CD4-positive, alpha-beta T cell treated with Interleukin-17A for 1 hour (primary cell): ENCODE data around the gene P3H2.

Experiments used
- DNase-seq: peaks from one replicate; pipeline ENCODE4 v3.0.0-alpha.2; 2020

P3H2 gene

DNA sequence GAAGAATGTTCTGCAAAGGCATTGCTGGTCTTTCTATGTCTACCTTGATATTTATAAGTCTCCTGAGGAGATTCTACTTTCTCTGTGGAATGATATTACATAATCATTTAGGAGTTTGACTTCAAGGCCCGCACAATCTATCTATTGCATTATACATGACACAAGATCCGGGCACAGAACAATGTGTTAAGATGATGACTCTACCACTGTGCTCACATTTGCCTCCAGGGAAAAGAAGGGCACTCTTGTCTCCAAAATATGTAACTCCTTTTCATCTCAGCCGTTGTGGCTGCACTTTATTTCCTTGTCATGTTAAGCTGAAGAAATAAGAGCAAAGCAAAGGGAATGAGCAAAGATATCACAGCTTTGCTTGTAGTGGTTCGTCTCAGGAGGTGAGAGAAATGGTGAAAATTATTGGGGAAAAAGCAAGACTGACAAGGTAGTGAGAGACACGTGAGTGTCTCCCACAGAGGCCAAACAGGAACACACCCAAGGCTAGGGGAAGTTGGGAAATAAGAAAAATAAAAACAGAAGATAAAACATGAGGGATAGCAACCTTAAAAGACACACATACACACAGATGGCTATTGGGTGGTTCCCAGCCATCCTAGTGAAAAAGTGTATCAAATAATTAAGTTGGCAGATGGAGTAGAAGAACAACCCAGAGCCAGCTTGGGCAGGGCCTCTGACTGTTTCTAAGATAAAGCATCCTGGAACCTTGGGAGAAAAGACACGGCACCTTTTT lies 184.3 kb downstream of the P3H2 start:
- DNase-seq = no peak

DNA sequence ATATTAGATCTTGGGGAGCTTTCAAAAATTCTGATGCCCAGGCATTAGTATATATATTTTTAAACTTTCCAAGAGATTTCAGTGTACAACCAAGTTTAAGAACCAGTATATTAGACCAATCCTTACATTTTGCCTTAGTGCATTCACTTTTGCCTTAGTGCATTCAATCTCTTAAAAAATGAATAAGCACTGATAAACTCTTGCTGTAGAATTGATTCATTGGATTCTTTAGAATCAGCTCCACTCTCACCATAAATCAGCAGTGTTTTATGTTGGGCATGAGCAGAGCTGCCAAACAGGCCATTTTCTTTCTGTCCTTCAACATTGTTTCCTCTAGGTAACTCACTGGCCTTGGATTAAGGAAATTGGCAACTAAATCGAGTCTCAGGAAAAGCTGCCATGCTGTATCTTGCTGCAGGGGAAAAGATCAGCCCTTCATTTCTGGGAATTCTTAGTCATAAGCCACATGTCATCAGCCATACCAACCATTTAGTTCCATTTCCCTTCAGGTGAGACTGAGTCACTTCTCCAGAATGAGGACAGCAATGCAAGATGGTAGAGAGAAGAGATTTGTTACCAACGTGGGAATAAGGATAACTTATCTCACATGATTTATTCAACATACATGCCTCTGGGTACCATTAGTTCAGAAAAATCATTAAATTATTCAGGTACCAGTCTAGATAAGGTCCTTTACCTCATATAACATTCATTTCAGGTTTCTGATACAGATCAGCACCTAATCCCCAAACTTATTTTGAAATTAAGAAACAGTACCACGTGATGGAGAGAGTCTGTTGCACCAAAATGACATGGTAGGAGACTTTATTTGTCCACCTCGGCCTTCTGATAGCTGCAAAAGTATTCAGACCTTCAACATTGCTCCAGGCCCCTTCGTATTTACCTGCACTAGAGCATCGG lies 192.5 kb downstream of the P3H2 start:
- DNase-seq = no peak

DNA sequence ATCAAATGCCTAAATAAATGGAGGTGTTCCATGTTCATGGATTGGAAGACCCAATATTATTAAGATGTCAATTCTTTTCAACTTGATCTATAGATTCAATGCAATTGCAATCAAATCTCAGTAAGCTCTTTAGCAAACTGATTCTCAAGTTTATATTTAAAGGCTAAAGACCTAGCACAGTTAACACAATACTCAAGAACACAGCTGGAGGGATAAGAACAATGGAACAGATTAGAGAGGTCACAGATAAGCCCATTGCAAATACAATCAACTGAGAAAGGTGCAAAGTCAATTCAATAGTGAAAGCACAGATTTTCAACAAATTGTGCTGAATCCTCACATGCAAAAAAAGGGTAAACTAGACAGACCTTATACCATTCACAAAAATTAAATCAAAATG lies 198.9 kb downstream of the P3H2 start:
- no peak for DNase-seq

DNA sequence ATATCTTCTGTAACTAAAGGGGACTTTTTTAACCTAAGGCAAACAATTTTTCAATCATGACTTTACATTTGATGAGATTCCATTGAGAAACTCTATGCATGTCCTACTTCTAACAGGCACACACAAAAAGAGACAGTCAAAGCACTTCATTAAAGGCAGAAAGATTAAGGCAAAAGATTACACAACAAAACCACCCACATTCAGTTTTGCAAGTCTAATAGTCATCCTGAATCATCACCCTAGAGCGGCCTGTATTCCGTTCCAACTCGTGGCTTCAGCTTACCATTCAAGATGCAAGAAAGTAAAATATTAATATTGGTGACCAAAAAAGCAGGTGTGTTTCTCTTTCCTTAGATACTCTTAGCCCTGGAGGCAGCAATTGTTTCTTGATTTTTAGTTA lies 205.9 kb downstream of the P3H2 start:
- DNase-seq = no peak

DNA sequence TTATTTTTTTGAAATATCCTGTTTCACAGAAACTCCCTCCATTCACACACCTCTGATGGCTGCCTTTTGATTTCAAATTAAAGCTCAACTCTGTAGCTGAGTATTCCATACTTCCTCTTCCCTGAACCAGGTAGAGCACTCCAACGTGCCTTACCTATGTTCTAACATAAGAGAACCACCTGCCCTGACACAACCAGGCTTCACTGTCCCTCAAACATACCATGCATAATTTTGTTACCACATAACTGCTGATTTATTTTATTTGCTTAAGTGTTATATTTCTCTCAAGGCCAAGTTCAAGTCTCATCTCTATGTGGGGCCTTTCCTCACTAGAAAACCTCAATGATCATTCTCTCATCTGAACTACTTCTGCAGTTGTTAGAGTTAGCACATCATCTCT lies 209.7 kb downstream of the P3H2 start:
- DNase-seq = no peak

DNA sequence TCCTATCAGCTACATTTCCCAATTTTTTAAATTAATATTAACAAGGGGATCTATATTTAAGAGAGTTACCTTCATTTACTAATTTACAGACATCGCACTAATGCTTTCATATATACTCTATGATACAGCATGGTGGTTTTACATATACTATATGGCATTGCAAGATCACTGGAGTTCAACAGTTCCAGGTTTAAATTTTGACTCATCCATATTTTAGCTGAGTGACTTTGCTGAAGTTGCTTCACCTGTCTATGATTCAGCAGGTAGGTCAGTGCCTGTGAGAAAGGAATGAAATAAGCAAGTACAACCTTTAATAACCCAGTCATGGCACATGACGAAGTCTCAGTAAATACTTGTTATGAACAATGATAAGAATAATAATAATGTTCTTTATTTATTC lies 211.1 kb downstream of the P3H2 start:
- no peak for DNase-seq

DNA sequence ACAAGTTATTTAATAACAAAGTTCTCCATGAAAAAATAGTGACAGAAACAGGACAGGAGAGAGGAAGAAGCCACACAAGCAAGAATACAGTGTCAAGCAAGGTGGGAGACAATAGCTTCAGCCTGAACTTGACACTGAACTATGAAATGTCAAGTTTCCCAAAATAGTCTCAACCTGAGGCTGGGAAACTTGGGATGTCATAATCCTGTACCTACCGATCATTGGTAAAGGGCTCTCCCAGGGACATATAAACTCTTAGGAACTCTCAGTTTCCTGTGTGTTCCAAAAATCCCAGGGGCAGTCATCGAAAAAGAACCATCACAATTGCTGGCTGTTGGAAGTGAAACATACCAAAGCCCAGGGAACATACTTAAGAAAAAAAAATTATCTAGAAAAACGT lies 211.6 kb downstream of the P3H2 start:
- DNase-seq = no peak

DNA sequence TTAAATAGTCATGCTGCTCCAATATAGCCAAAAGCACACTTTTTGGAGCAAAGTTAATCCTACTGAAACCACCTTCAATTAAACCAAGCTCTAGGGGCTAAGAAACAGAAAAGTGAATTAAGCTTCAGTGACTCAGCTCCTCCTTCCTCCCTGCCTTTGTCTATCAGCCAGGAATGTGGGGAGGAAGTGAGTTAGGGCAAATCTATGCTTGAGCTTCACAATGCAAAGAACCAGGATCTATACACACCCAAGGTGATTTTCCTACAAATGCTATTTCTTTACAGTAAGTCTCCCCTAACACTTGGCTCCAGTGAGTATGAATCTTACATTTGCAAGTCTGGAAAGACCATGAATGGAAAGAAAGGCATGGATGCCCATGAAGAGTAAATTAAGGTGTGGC lies 212.1 kb downstream of the P3H2 start:
- DNase-seq = no peak

DNA sequence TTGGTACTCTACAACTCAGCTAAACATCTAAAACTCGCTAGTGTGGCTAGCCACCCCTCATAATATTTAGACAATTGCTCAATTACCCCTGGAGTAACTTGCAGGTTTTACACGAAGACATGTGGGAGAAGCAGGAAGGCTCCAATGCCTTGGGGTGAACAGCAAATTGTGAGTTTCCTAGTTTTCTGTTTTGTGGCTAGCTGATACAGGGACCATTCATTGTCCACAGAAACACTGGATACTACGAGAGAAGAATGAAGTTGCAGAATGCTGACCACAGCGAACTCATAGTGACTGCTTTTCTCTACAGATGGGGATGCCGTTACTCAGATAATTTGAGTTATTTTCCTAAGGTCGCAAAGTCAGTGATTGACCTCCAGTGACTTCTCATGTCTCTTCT lies 212.9 kb downstream of the P3H2 start:
- DNase-seq = no peak
